ENCODE data around the gene PLOD2. TPM values are rescaled to one million over a fixed set of nuclear protein-coding genes. Genes with fewer than 3 reads are reported as not detected.
A peak's percentile ranks its signal among the peaks of the same experiment; 100 is the strongest.

Gene PLOD2
- total RNA-seq, 1 experiment from 2014 or later, result 158 TPM

DNA sequence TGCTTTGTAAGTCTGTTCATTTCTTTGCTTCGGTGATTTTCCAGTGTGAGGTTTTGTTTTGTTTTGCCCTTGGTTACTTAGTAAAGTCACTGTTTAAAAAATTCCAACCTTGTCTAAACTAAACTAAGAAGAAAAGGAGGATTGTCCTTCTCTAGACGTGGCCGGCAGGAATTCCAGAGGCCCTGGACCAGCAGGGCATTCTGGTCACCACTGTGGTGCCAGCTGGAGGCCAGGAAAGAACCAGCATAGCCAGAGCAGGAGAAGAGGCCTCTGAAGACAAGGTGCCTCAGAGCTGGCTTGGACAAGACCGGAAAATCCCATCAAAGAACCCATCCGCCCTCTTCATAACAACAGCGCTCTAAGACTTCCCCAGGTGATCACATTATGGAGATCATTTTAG lies 8.2 kb downstream of the PLOD2 start:
- Histone ChIP-seq H3K36me3 (ENCODE audit: control insufficient read depth, insufficient read depth, low read length) (no peaks in the 10 kb centered on the region), H3K4me1 (ENCODE audit: control insufficient read depth, insufficient read depth, low read length) (peaks cover 57% of the 10 kb centered on the region), H3K9me3 (ENCODE audit: control insufficient read depth, insufficient read depth, low read depth, low read length) (no peaks in the 10 kb centered on the region), H3K27me3 (ENCODE audit: control insufficient read depth, insufficient read depth, low read length) (no peaks in the 10 kb centered on the region), H3K4me3 (ENCODE audit: low read depth in 2 of 2, low read length in 2 of 2) (peak overlapping the region in 1 of 2 experiments; percentile 20; a peak in 2 of 4 replicates), H3K27ac (ENCODE audit: low read length) (peak overlapping the region; percentile 53)
- in situ Hi-C loops (cut with HindIII; ENCODE audit: low pct_unique_long_range_greater_than_20kb, low sequenced_read_pairs) (no loop called here), intact Hi-C loops (cut with micrococcal nuclease; ENCODE audit: unreplicated experiment) (no loop called here)
- ChIA-PET POLR2A (no interaction called here), CTCF (interaction anchor here (0.9 to 1.5 kb wide), 2 partner anchors 37 to 87 kb away, joined by 4 to 6 read pairs; no protein-coding TSS in a partner anchor)
- no peak for TF ChIP-seq SIN3A (IDR thresholded peaks at IDR 0.05; ENCODE audit: borderline replicate concordance, insufficient read depth, low read depth, low read length)
- TF ChIP-seq, protein P1, sequence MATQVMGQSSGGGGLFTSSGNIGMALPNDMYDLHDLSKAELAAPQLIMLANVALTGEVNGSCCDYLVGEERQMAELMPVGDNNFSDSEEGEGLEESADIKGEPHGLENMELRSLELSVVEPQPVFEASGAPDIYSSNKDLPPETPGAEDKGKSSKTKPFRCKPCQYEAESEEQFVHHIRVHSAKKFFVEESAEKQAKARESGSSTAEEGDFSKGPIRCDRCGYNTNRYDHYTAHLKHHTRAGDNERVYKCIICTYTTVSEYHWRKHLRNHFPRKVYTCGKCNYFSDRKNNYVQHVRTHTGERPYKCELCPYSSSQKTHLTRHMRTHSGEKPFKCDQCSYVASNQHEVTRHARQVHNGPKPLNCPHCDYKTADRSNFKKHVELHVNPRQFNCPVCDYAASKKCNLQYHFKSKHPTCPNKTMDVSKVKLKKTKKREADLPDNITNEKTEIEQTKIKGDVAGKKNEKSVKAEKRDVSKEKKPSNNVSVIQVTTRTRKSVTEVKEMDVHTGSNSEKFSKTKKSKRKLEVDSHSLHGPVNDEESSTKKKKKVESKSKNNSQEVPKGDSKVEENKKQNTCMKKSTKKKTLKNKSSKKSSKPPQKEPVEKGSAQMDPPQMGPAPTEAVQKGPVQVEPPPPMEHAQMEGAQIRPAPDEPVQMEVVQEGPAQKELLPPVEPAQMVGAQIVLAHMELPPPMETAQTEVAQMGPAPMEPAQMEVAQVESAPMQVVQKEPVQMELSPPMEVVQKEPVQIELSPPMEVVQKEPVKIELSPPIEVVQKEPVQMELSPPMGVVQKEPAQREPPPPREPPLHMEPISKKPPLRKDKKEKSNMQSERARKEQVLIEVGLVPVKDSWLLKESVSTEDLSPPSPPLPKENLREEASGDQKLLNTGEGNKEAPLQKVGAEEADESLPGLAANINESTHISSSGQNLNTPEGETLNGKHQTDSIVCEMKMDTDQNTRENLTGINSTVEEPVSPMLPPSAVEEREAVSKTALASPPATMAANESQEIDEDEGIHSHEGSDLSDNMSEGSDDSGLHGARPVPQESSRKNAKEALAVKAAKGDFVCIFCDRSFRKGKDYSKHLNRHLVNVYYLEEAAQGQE (IDR thresholded peaks at IDR 0.05; ENCODE audit: insufficient read depth in 1 of 2, low read depth in 2 of 2, low read length in 1 of 2), result no peak
- TF ChIP-seq POLR2AphosphoS5 (IDR thresholded peaks at IDR 0.05; ENCODE audit: low read depth, low read length), result no peak
- TF ChIP-seq, protein P2, sequence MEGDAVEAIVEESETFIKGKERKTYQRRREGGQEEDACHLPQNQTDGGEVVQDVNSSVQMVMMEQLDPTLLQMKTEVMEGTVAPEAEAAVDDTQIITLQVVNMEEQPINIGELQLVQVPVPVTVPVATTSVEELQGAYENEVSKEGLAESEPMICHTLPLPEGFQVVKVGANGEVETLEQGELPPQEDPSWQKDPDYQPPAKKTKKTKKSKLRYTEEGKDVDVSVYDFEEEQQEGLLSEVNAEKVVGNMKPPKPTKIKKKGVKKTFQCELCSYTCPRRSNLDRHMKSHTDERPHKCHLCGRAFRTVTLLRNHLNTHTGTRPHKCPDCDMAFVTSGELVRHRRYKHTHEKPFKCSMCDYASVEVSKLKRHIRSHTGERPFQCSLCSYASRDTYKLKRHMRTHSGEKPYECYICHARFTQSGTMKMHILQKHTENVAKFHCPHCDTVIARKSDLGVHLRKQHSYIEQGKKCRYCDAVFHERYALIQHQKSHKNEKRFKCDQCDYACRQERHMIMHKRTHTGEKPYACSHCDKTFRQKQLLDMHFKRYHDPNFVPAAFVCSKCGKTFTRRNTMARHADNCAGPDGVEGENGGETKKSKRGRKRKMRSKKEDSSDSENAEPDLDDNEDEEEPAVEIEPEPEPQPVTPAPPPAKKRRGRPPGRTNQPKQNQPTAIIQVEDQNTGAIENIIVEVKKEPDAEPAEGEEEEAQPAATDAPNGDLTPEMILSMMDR (IDR thresholded peaks at IDR 0.05), result no peak
- TF ChIP-seq TCF7L2 (IDR thresholded peaks at IDR 0.05; ENCODE audit: low read depth, low read length), result no peak
- no TSS peak for BruUV-seq (replicated peaks)
- DNase-seq (ENCODE audit: low read depth, low spot score) (no peak), ATAC-seq (peak; percentile 81)

DNA sequence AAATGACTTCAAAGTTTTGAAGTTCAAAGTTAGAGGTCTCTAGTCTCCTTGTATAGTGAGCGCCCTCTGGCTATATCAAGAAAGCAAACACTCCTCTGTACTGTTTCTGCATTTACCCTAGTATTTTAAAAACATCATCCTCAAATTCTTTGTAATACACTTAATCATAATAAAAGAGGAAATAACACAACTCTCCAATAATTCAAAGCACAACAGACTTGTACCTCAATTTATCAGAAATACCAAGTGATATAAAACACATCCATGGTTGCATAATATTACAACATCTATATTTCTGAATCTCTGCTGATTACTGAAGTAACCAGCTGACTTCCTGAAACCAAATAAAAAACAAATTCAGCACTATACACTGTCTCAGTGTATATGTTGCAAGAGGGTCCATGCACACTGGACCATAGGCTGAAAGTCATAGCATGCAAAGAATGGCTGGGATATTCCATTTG lies 12.5 kb downstream of the PLOD2 start:
- no TSS peak for BruUV-seq (replicated peaks)
- no peak overlapping the region; the same call in 1 of the 2 replicates for H3K27ac ChIP-seq (ENCODE audit: low read length)

More for the DNA sequence above, 12.5 kb downstream of the PLOD2 start:
- H3K36me3 ChIP-seq (ENCODE audit: control insufficient read depth, insufficient read depth, low read length), result no peaks in the 10 kb centered on the region
- CTCF ChIA-PET, result no interaction called here
- ATAC-seq (no peak), DNase-seq (ENCODE audit: low read depth, low spot score) (no peak)
- peaks cover 30% of the 10 kb centered on the region for H3K4me1 ChIP-seq (ENCODE audit: control insufficient read depth, insufficient read depth, low read length)
- no peaks in the 10 kb centered on the region for H3K27me3 ChIP-seq (ENCODE audit: control insufficient read depth, insufficient read depth, low read length)
- no peaks in the 10 kb centered on the region for H3K9me3 ChIP-seq (ENCODE audit: control insufficient read depth, insufficient read depth, low read depth, low read length)
- in situ Hi-C loops (cut with HindIII; ENCODE audit: low pct_unique_long_range_greater_than_20kb, low sequenced_read_pairs) (no loop called here), intact Hi-C loops (cut with micrococcal nuclease; ENCODE audit: unreplicated experiment) (no loop called here)
- H3K4me3 ChIP-seq (ENCODE audit: low read depth in 2 of 2, low read length in 2 of 2), result no peak overlapping the region
- no peak for TF ChIP-seq SIN3A (IDR thresholded peaks at IDR 0.05; ENCODE audit: borderline replicate concordance, insufficient read depth, low read depth, low read length)
- TF ChIP-seq, protein P2 (IDR thresholded peaks at IDR 0.05), result peak; percentile 58; the same call in 1 of the 2 replicates
- POLR2A ChIA-PET, result no interaction called here

Data from Panc1 (cell line).